ENCODE data around the gene UST. TPM values are rescaled to one million over a fixed set of nuclear protein-coding genes. Genes with fewer than 3 reads are reported as not detected.

Gene UST
- total RNA-seq, 1 experiment from 2014 or later = 10.0 TPM

DNA sequence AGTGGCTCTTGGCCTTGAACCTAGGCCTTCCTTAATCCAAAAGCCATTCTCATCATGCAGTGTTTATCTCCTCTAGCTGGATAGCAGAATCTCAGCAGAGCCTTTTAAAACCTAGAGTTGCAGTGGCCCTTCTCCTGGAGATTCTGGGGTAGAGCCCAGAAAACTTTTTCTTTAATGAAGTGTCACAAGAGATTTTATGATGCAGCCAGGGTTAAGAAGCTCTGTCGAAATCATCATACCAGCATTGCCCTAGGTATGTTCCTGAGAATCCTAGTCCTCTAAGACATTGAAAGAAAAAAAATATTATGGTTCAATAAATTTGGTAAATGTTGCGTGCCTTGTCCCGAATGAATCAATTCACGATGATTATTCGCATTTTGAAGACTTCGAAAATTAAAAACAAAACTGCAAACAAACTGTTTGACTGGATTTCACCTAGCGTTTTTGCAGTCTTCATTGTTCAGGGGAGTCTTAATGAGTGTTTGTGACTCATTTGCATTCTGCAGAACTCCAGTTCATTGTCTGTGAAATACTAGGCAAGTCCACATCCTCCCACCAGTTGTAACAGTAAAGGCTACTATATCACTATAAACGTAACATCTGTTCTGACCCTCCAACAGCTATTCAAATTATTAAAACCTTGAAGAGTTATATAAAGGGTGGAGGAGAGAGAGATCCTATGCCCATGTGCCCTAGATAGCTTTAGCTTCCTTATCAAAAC, 198.6 kb downstream of the UST start:
- H3K27me3 Mint-ChIP-seq (ENCODE audit: insufficient read depth, unreplicated experiment) = no peaks in the 10 kb centered on the region
- H3K27ac Mint-ChIP-seq (ENCODE audit: low read depth, unreplicated experiment) = no peak overlapping the region
- no TSS peak for BruUV-seq (replicated peaks)
- H3K4me3 Mint-ChIP-seq (ENCODE audit: unreplicated experiment) = no peak overlapping the region
- TF ChIP-seq, protein P1, sequence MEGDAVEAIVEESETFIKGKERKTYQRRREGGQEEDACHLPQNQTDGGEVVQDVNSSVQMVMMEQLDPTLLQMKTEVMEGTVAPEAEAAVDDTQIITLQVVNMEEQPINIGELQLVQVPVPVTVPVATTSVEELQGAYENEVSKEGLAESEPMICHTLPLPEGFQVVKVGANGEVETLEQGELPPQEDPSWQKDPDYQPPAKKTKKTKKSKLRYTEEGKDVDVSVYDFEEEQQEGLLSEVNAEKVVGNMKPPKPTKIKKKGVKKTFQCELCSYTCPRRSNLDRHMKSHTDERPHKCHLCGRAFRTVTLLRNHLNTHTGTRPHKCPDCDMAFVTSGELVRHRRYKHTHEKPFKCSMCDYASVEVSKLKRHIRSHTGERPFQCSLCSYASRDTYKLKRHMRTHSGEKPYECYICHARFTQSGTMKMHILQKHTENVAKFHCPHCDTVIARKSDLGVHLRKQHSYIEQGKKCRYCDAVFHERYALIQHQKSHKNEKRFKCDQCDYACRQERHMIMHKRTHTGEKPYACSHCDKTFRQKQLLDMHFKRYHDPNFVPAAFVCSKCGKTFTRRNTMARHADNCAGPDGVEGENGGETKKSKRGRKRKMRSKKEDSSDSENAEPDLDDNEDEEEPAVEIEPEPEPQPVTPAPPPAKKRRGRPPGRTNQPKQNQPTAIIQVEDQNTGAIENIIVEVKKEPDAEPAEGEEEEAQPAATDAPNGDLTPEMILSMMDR (IDR thresholded peaks at IDR 0.05; ENCODE audit: unreplicated experiment) = no peak
- POLR2A ChIA-PET = no interaction called here
- H3K9me3 Mint-ChIP-seq (ENCODE audit: unreplicated experiment) = no peaks in the 10 kb centered on the region
- H3K36me3 Mint-ChIP-seq (ENCODE audit: insufficient read depth, unreplicated experiment) = peaks cover 5% of the 10 kb centered on the region
- CTCF ChIA-PET = interaction anchor here (0.9 to 1.3 kb wide), 5 partner anchors 28 to 385 kb away, joined by 3 to 6 read pairs (median 3); no protein-coding TSS in a partner anchor
- no peak for DNase-seq (ENCODE audit: unreplicated experiment)
- peaks cover 8% of the 10 kb centered on the region for H3K4me1 Mint-ChIP-seq (ENCODE audit: insufficient read depth, unreplicated experiment)
- intact Hi-C loops (cut with micrococcal nuclease) = loop anchor here (5.0 kb wide), 1 partner anchor 78 kb away; no protein-coding TSS in a partner anchor

GRCh38 chr6:148947621-148948444, 201.0 kb downstream of the UST start:
- peaks cover 8% of the 10 kb centered on the region for H3K4me1 Mint-ChIP-seq (ENCODE audit: insufficient read depth, unreplicated experiment)
- CTCF ChIA-PET = interaction anchor here (0.6 to 2.2 kb wide), 20 partner anchors 9 to 388 kb away, joined by 3 to 27 read pairs (median 3); no protein-coding TSS in a partner anchor
- TF ChIP-seq, protein P1 (IDR thresholded peaks at IDR 0.05; ENCODE audit: unreplicated experiment) = peak; percentile 81
- no peaks in the 10 kb centered on the region for H3K9me3 Mint-ChIP-seq (ENCODE audit: unreplicated experiment)
- POLR2A ChIA-PET = no interaction called here
- H3K36me3 Mint-ChIP-seq (ENCODE audit: insufficient read depth, unreplicated experiment) = no peaks in the 10 kb centered on the region
- H3K4me3 Mint-ChIP-seq (ENCODE audit: unreplicated experiment) = no peak overlapping the region
- no TSS peak for BruUV-seq (replicated peaks)
- H3K27ac Mint-ChIP-seq (ENCODE audit: low read depth, unreplicated experiment) = no peak overlapping the region
- H3K27me3 Mint-ChIP-seq (ENCODE audit: insufficient read depth, unreplicated experiment) = no peaks in the 10 kb centered on the region
- peak; percentile 86 for DNase-seq (ENCODE audit: unreplicated experiment)
- intact Hi-C loops (cut with micrococcal nuclease) = loop anchor here (1.0 to 5.0 kb wide), 5 partner anchors 78 to 387 kb away; no protein-coding TSS in a partner anchor

DNA sequence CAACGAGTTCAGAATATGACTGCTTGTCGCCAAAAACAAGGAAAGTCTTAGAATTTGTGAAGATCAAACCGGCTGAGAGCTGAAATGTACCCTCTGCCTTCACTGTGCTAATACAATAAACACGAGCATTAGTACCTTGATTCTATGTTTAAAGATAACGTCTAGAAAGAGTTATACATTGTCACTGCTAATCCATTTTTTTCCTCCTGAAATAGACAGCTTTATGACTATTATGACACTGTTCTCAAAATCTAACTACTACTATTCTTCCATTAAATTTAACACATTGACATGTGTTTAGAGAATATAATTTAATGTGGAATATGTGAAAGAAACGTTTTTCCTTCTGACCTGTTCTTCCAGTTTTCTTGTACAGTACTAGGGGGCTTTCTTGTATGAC, 204.8 kb downstream of the UST start:
- Mint-ChIP-seq H3K4me1 (ENCODE audit: insufficient read depth, unreplicated experiment) (peaks cover 8% of the 10 kb centered on the region), H3K4me3 (ENCODE audit: unreplicated experiment) (no peak overlapping the region), H3K27ac (ENCODE audit: low read depth, unreplicated experiment) (no peak overlapping the region), H3K9me3 (ENCODE audit: unreplicated experiment) (no peaks in the 10 kb centered on the region), H3K27me3 (ENCODE audit: insufficient read depth, unreplicated experiment) (no peaks in the 10 kb centered on the region), H3K36me3 (ENCODE audit: insufficient read depth, unreplicated experiment) (no peaks in the 10 kb centered on the region)
- DNase-seq (ENCODE audit: unreplicated experiment) = no peak
- no TSS peak for BruUV-seq (replicated peaks)
- CTCF ChIA-PET = interaction anchor here (0.5 to 1.4 kb wide), 5 partner anchors 23 to 374 kb away, joined by 3 to 5 read pairs (median 3); no protein-coding TSS in a partner anchor
- POLR2A ChIA-PET = interaction anchor here (0.6 kb wide), 1 partner anchor 51 kb away, joined by 4 read pairs; no protein-coding TSS in a partner anchor
- intact Hi-C loops (cut with micrococcal nuclease) = no loop called here
- TF ChIP-seq, protein P1 (IDR thresholded peaks at IDR 0.05; ENCODE audit: unreplicated experiment) = no peak

Data from MCF 10A (cell line).